Measurements from ENCODE around the gene PPP1R14D. TPM values are rescaled to one million over a fixed set of nuclear protein-coding genes. Genes with fewer than 3 reads are reported as not detected.

The PPP1R14D gene
- total RNA-seq, 1 donor, result not detected

DNA sequence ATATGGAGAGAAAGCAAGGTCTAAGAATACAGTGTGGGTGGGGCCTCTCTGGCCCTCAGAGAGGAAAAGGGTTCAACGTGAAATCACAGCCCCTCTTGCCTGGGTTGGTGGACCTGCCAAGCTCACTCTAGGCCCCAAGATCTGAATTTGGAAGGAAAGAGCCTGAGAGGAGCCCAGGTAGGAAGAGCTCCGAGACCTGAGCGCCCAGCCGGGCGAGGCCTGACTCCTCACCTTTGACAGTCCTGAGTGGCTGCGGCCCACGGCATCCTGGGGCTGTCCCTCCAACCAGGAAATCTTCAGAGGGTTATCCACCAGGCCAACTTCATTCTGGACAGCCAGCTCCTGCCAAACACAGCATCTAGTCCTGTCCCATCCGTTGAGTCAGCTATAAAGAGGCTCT lies 55.0 kb downstream of the PPP1R14D start:
- no peak for DNase-seq (ENCODE audit: insufficient read length, low spot score, missing footprints)
- Histone ChIP-seq H3K36me3 (ENCODE audit: insufficient read depth, low read length) (peaks cover 57% of the 10 kb centered on the region), H3K4me2 (ENCODE audit: insufficient read depth, low read length) (no peak overlapping the region), H3K27me3 (ENCODE audit: insufficient read depth, low read length) (no peaks in the 10 kb centered on the region), H3K4me3 (ENCODE audit: insufficient read depth, low read length) (no peak overlapping the region), H3K79me2 (ENCODE audit: insufficient read depth, low read length) (no peaks in the 10 kb centered on the region), H3K27ac (ENCODE audit: low read depth, low read length) (no peak overlapping the region), H3K4me1 (ENCODE audit: insufficient read depth, low read length) (peaks cover 11% of the 10 kb centered on the region), H3K9me3 (ENCODE audit: low read depth, low read length) (no peaks in the 10 kb centered on the region), H4K20me1 (ENCODE audit: insufficient read depth, low read length) (peaks cover 9% of the 10 kb centered on the region), H2AFZ (ENCODE audit: low read length) (no peak overlapping the region)
- TF ChIP-seq, protein P1, sequence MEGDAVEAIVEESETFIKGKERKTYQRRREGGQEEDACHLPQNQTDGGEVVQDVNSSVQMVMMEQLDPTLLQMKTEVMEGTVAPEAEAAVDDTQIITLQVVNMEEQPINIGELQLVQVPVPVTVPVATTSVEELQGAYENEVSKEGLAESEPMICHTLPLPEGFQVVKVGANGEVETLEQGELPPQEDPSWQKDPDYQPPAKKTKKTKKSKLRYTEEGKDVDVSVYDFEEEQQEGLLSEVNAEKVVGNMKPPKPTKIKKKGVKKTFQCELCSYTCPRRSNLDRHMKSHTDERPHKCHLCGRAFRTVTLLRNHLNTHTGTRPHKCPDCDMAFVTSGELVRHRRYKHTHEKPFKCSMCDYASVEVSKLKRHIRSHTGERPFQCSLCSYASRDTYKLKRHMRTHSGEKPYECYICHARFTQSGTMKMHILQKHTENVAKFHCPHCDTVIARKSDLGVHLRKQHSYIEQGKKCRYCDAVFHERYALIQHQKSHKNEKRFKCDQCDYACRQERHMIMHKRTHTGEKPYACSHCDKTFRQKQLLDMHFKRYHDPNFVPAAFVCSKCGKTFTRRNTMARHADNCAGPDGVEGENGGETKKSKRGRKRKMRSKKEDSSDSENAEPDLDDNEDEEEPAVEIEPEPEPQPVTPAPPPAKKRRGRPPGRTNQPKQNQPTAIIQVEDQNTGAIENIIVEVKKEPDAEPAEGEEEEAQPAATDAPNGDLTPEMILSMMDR (IDR thresholded peaks at IDR 0.05; ENCODE audit: extremely low read depth, low read depth, low read length), result no peak

DNA sequence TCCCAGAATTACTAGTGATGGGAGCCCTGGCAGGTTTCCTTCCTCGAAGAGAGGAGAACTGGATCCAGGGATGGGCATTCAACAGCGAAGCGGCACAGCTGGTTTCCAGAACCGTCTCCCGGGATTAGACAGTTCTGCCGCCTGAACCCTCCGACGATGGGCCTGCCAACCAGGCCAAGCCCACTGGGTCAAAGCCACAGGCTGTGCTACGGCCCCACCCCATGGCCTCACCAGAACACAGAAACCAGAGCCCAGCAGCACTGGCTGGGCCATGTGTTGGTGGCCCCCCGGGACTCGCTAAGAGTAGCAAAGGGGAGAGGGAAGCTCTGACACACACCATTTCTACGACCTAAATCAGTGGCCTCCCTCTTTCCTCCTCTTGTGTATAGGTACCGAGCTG lies 56.5 kb downstream of the PPP1R14D start:
- no peaks in the 10 kb centered on the region for H3K79me2 ChIP-seq (ENCODE audit: insufficient read depth, low read length)
- H3K4me2 ChIP-seq (ENCODE audit: insufficient read depth, low read length), result no peak overlapping the region
- no peaks in the 10 kb centered on the region for H3K9me3 ChIP-seq (ENCODE audit: low read depth, low read length)
- TF ChIP-seq, protein P1 (IDR thresholded peaks at IDR 0.05; ENCODE audit: extremely low read depth, low read depth, low read length), result no peak
- H2AFZ ChIP-seq (ENCODE audit: low read length), result no peak overlapping the region
- no peak overlapping the region for H3K4me3 ChIP-seq (ENCODE audit: insufficient read depth, low read length)
- DNase-seq (ENCODE audit: insufficient read length, low spot score, missing footprints), result peak; percentile 92
- H4K20me1 ChIP-seq (ENCODE audit: insufficient read depth, low read length), result peaks cover 9% of the 10 kb centered on the region
- H3K4me1 ChIP-seq (ENCODE audit: insufficient read depth, low read length), result peaks cover 11% of the 10 kb centered on the region
- no peaks in the 10 kb centered on the region for H3K27me3 ChIP-seq (ENCODE audit: insufficient read depth, low read length)
- no peak overlapping the region for H3K27ac ChIP-seq (ENCODE audit: low read depth, low read length)
- peaks cover 52% of the 10 kb centered on the region for H3K36me3 ChIP-seq (ENCODE audit: insufficient read depth, low read length)

DNA sequence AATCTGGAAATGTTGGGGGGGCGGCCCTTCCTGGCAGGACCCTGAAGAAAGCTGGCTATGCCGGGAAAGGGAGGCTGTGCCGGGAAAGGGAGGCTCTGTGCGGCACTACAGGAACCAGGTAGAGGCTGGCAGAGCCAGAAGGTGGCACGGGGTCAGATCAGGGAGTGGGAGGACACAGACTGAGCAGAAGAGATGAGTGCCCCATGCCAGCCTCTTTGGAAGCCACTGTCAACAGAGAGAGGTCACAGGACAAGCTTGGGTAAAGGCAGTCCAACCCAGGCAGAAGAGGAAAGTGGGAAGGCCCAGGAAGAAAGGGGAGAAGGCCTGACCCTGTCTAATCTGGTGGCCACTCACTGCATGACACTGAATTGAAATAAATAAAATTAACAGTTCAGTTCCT lies 57.3 kb downstream of the PPP1R14D start:
- Histone ChIP-seq H3K27me3 (ENCODE audit: insufficient read depth, low read length) (no peaks in the 10 kb centered on the region), H3K9me3 (ENCODE audit: low read depth, low read length) (no peaks in the 10 kb centered on the region), H3K4me2 (ENCODE audit: insufficient read depth, low read length) (no peak overlapping the region), H2AFZ (ENCODE audit: low read length) (no peak overlapping the region), H3K79me2 (ENCODE audit: insufficient read depth, low read length) (no peaks in the 10 kb centered on the region), H3K27ac (ENCODE audit: low read depth, low read length) (no peak overlapping the region), H4K20me1 (ENCODE audit: insufficient read depth, low read length) (peaks cover 9% of the 10 kb centered on the region), H3K4me1 (ENCODE audit: insufficient read depth, low read length) (peaks cover 11% of the 10 kb centered on the region), H3K4me3 (ENCODE audit: insufficient read depth, low read length) (no peak overlapping the region), H3K36me3 (ENCODE audit: insufficient read depth, low read length) (peaks cover 52% of the 10 kb centered on the region)
- no peak for DNase-seq (ENCODE audit: insufficient read length, low spot score, missing footprints)
- TF ChIP-seq, protein P1 (IDR thresholded peaks at IDR 0.05; ENCODE audit: extremely low read depth, low read depth, low read length), result no peak

DNA sequence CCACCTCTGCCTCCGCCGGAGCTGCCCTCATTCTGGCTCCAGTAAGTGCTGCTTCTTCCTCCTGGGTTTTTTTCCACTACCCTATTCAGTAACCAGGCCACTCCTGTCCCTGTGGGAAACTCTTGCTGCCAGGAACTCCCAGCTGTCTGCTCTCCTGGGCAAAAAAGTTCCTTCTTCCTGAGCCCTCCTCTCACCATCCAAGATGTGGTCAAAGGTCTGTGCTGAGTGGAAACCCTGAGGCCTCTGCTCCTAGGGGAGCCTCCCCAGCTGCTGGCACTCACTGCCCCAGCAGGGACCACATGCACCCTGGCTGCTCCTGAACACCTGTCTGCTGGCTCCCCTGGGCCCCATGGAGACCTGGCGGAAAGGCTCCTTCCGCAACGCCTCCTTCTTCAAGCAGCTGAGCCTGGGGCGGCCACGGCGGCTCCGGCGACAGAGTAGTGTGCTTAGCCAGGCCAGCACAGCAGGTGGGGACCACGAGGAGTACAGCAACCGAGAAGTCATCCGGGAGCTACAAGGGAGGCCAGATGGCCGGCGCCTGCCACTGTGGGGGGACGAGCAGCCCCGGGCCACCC lies 58.3 kb downstream of the PPP1R14D start:
- Histone ChIP-seq H2AFZ (ENCODE audit: low read length) (no peak overlapping the region), H3K4me2 (ENCODE audit: insufficient read depth, low read length) (no peak overlapping the region), H3K27ac (ENCODE audit: low read depth, low read length) (no peak overlapping the region), H3K4me1 (ENCODE audit: insufficient read depth, low read length) (peaks cover 20% of the 10 kb centered on the region), H3K9me3 (ENCODE audit: low read depth, low read length) (no peaks in the 10 kb centered on the region), H4K20me1 (ENCODE audit: insufficient read depth, low read length) (peaks cover 16% of the 10 kb centered on the region), H3K27me3 (ENCODE audit: insufficient read depth, low read length) (no peaks in the 10 kb centered on the region), H3K36me3 (ENCODE audit: insufficient read depth, low read length) (peaks cover 43% of the 10 kb centered on the region), H3K4me3 (ENCODE audit: insufficient read depth, low read length) (no peak overlapping the region), H3K79me2 (ENCODE audit: insufficient read depth, low read length) (no peaks in the 10 kb centered on the region)
- no peak for DNase-seq (ENCODE audit: insufficient read length, low spot score, missing footprints)
- TF ChIP-seq, protein P1 (IDR thresholded peaks at IDR 0.05; ENCODE audit: extremely low read depth, low read depth, low read length), result no peak

Measured in osteoblast (primary cell).